ENCODE measurements around the gene GRIP1.

DNA sequence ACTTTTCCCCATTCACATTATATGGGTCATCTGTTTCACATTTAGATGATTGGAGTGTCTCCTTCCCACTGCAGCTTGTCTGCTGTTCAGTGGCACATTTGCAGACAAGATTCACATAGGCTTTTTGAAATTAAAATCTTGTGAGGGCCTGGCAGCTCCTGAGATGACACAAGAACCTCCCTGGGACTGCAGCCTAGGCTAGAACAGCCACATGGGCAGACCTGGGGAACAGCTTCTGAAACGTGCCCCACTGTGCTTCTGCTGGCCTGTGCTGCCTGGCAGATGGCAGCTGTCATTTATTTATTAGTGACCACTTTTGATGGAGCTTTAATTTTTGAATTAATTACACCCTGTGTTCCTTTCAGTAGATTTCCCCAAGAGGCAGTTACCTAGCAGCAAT is 137.4 kb downstream of the GRIP1 start:
- TF ChIP-seq SUZ12 (IDR thresholded peaks at IDR 0.05; ENCODE audit: extremely low read depth, insufficient read depth, insufficient read length) (no peak), ZNF274 (IDR thresholded peaks at IDR 0.05; ENCODE audit: low read depth, low read length) (no peak)

Data from NT2/D1 (cell line).